ENCODE measurements around the gene KIF1B. TPM values are rescaled to one million over a fixed set of nuclear protein-coding genes. Genes with fewer than 3 reads are reported as not detected.

KIF1B gene
- total RNA-seq, 1 donor from 2014 or later, result 38.0 TPM

GRCh38 chr1:10280439-10281350, 70.3 kb downstream of the KIF1B start:
- no peak for ATAC-seq
- Histone ChIP-seq H3K27ac (no peak overlapping the region), H3K36me3 (peaks cover 93% of the 10 kb centered on the region), H3K27me3 (ENCODE audit: low read depth) (no peaks in the 10 kb centered on the region), H3K4me3 (no peak overlapping the region), H3K9me3 (no peaks in the 10 kb centered on the region), H3K4me1 (no peaks in the 10 kb centered on the region)
- no peak for DNase-seq
- intact Hi-C loops (cut with DNase I), result no loop called here
- TF ChIP-seq CTCF (IDR thresholded peaks at IDR 0.05), result no peak

DNA sequence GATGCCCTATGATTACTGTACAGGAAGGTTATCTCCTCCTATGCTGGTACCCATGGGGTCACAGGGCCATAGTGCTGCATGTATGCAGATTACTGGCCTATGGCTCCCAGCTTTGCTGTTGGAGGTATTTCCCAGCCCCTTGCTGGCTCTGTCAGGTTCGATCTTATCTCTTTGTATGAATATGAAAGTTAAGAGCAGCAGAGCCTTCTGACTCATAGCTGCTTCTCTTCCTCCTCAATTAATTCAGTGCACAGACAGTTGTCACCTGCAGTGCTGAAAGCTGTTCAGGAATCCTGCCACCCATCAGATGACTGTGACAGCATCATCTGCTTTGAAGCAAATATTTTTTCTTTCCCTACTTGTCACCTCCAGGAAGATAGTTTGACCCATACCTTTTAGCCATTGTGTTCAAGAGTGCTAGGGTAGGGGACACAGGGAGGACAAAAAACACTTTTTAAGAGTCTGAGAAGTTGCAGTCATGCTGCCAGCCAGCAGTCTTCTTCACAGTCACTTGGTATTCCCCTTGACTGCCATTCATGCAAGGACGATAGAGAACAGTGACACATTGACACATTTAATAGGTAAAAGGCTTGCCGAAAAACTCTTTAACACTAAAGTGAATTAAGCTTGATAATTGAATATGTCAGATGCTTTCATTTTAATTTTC, 73.1 kb downstream of the KIF1B start:
- peaks cover 82% of the 10 kb centered on the region for H3K36me3 ChIP-seq
- H3K4me3 ChIP-seq, result no peak overlapping the region
- H3K4me1 ChIP-seq, result no peaks in the 10 kb centered on the region
- no peak for DNase-seq
- no peak overlapping the region for H3K27ac ChIP-seq
- intact Hi-C loops (cut with DNase I), result no loop called here
- no peaks in the 10 kb centered on the region for H3K9me3 ChIP-seq
- no peak for TF ChIP-seq CTCF (IDR thresholded peaks at IDR 0.05)
- ATAC-seq, result no peak
- H3K27me3 ChIP-seq (ENCODE audit: low read depth), result no peaks in the 10 kb centered on the region

GRCh38 chr1:10286244-10286643, 75.9 kb downstream of the KIF1B start:
- DNase-seq (no peak), ATAC-seq (no peak)
- intact Hi-C loops (cut with DNase I), result no loop called here
- Histone ChIP-seq H3K27me3 (ENCODE audit: low read depth) (no peaks in the 10 kb centered on the region), H3K27ac (no peak overlapping the region), H3K36me3 (peaks cover 73% of the 10 kb centered on the region), H3K9me3 (no peaks in the 10 kb centered on the region), H3K4me3 (no peak overlapping the region), H3K4me1 (no peaks in the 10 kb centered on the region)
- TF ChIP-seq CTCF (IDR thresholded peaks at IDR 0.05), result no peak

GRCh38 chr1:10287023-10287645, 76.8 kb downstream of the KIF1B start:
- Histone ChIP-seq H3K4me1 (no peaks in the 10 kb centered on the region), H3K4me3 (no peak overlapping the region), H3K36me3 (peaks cover 74% of the 10 kb centered on the region), H3K27ac (no peak overlapping the region), H3K9me3 (no peaks in the 10 kb centered on the region), H3K27me3 (ENCODE audit: low read depth) (no peaks in the 10 kb centered on the region)
- intact Hi-C loops (cut with DNase I), result no loop called here
- DNase-seq (no peak), ATAC-seq (no peak)
- no peak for TF ChIP-seq CTCF (IDR thresholded peaks at IDR 0.05)

GRCh38 chr1:10288029-10288615, 77.8 kb downstream of the KIF1B start:
- peaks cover 74% of the 10 kb centered on the region for H3K36me3 ChIP-seq
- no peaks in the 10 kb centered on the region for H3K4me1 ChIP-seq
- H3K9me3 ChIP-seq, result no peaks in the 10 kb centered on the region
- intact Hi-C loops (cut with DNase I), result no loop called here
- no peak overlapping the region for H3K4me3 ChIP-seq
- no peak for DNase-seq
- ATAC-seq, result no peak
- no peaks in the 10 kb centered on the region for H3K27me3 ChIP-seq (ENCODE audit: low read depth)
- no peak for TF ChIP-seq CTCF (IDR thresholded peaks at IDR 0.05)
- H3K27ac ChIP-seq, result no peak overlapping the region
